Measurements from ENCODE around the gene ARHGAP5.

ARHGAP5 gene

GRCh38 chr14:32205984-32206383 is 128.9 kb downstream of the ARHGAP5 start:
- DNase-seq (ENCODE audit: extremely low read depth, low read depth): no peak
- TF ChIP-seq CTCF (IDR thresholded peaks at IDR 0.05; ENCODE audit: low read depth, low read length): no peak

- TF ChIP-seq CTCF (IDR thresholded peaks at IDR 0.05; ENCODE audit: low read depth, low read length): no peak
- no peak for DNase-seq (ENCODE audit: extremely low read depth, low read depth)
Observed at GRCh38 chr14:32206552-32206951, 129.4 kb downstream of the ARHGAP5 start.

GRCh38 chr14:32208490-32208889 is 131.4 kb downstream of the ARHGAP5 start:
- no peak for DNase-seq (ENCODE audit: extremely low read depth, low read depth)

More at GRCh38 chr14:32208490-32208889, 131.4 kb downstream of the ARHGAP5 start:
- no peak for TF ChIP-seq CTCF (IDR thresholded peaks at IDR 0.05; ENCODE audit: low read depth, low read length)

Data from AG09319 (cell line).